ENCODE data around the gene ORM1. TPM values are rescaled to one million over a fixed set of nuclear protein-coding genes. Genes with fewer than 3 reads are reported as not detected.
"Not testable (repeated sequence)": the region's sequence is repeated elsewhere in the genome, so short reads cannot be mapped to it uniquely, and the experiment has no call there.

Gene ORM1
- total RNA-seq, 1 experiment from 2014 or later, result not detected

DNA sequence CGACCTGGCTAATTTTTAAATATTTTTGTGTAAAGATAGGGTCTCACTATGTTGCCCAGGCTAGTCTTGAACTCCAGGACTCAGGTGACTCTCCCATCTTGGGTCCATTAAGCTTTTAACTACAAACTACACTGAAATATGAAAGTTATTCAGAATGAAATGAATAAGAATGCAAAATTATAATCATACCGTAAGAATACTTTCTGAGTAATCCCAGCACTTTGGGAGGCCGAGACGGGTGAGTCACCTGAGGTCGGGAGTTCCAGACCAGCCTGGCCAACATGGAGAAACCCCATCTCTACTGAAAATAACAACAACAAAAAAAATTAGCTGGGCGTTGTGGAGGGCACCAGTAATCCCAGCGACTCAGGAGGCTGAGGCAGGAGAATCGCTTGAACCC is 1.1 kb upstream of the ORM1 start:
- Mint-ChIP-seq H3K4me1 (ENCODE audit: insufficient read depth, unreplicated experiment) (peaks cover 13% of the 10 kb centered on the region), H3K27me3 (ENCODE audit: insufficient read depth, unreplicated experiment) (no peaks in the 10 kb centered on the region)

DNA sequence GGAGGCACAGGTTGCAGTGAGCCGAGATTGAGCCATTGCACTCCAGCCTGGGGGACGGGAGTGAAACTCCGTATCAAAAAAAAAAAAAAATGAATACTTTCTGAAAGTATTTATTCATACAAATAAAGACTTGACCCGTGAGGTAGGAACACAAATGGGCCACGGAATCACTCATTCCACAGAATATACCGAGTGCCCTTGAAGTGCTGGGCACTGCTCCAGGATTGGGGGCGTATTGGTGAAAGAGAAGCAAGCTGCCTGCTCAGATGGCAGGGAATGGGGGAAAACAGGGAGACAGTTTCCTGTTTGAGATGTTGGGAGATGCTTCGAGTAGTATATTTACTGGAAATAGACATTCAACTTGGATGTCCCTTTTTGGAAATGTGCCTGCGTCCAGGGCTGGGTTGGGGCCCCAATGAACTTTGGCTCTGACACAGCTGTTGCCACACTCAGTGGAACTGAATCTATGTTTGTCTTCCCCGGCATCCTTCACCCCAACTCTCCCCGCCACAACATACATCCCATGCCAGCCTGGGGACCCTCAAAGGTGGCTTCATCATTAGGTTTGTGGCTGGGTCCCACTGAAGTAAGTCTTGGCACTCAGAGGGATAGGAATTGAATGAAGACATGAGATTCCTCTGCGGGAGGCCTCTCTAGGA is 609 bp upstream of the ORM1 start:
- POLR2A ChIA-PET; H3K36me3 Mint-ChIP-seq (ENCODE audit: insufficient read depth, unreplicated experiment): not testable (repeated sequence)

More for the DNA sequence above, 1.1 kb upstream of the ORM1 start:
- no peak overlapping the region for H3K4me3 Mint-ChIP-seq (ENCODE audit: unreplicated experiment)
- no peaks in the 10 kb centered on the region for H3K9me3 Mint-ChIP-seq (ENCODE audit: unreplicated experiment)
- no peak for DNase-seq (ENCODE audit: unreplicated experiment)
- no peak for TF ChIP-seq CTCF (IDR thresholded peaks at IDR 0.05; ENCODE audit: unreplicated experiment)
- no peaks in the 10 kb centered on the region for H3K36me3 Mint-ChIP-seq (ENCODE audit: insufficient read depth, unreplicated experiment)
- no TSS peak for BruUV-seq (replicated peaks)
- POLR2A ChIA-PET, result no interaction called here
- CTCF ChIA-PET, result interaction anchor here (0.6 kb wide), 1 partner anchor 248 kb away, joined by 4 read pairs; no protein-coding TSS in a partner anchor
- H3K27ac Mint-ChIP-seq (ENCODE audit: low read depth, unreplicated experiment), result no peak overlapping the region
- intact Hi-C loops (cut with micrococcal nuclease), result no loop called here

GRCh38 chr9:114323849-114324248 is 951 bp downstream of the ORM1 start:
- H3K27me3 Mint-ChIP-seq (ENCODE audit: insufficient read depth, unreplicated experiment); H3K36me3 Mint-ChIP-seq (ENCODE audit: insufficient read depth, unreplicated experiment); DNase-seq (ENCODE audit: unreplicated experiment); POLR2A ChIA-PET; H3K4me3 Mint-ChIP-seq (ENCODE audit: unreplicated experiment); intact Hi-C loops (cut with micrococcal nuclease); H3K27ac Mint-ChIP-seq (ENCODE audit: low read depth, unreplicated experiment); H3K9me3 Mint-ChIP-seq (ENCODE audit: unreplicated experiment); H3K4me1 Mint-ChIP-seq (ENCODE audit: insufficient read depth, unreplicated experiment); BruUV-seq (replicated peaks): not testable (repeated sequence)
- CTCF ChIA-PET, result interaction anchor here (0.9 kb wide), 1 partner anchor 516 kb away, joined by 3 read pairs; no protein-coding TSS in a partner anchor

More for the DNA sequence above, 609 bp upstream of the ORM1 start:
- H3K9me3 Mint-ChIP-seq (ENCODE audit: unreplicated experiment); H3K27me3 Mint-ChIP-seq (ENCODE audit: insufficient read depth, unreplicated experiment); H3K27ac Mint-ChIP-seq (ENCODE audit: low read depth, unreplicated experiment); BruUV-seq (replicated peaks); CTCF ChIA-PET; intact Hi-C loops (cut with micrococcal nuclease); DNase-seq (ENCODE audit: unreplicated experiment); H3K4me3 Mint-ChIP-seq (ENCODE audit: unreplicated experiment): not testable (repeated sequence)
- peaks cover 13% of the 10 kb centered on the region for H3K4me1 Mint-ChIP-seq (ENCODE audit: insufficient read depth, unreplicated experiment)

DNA sequence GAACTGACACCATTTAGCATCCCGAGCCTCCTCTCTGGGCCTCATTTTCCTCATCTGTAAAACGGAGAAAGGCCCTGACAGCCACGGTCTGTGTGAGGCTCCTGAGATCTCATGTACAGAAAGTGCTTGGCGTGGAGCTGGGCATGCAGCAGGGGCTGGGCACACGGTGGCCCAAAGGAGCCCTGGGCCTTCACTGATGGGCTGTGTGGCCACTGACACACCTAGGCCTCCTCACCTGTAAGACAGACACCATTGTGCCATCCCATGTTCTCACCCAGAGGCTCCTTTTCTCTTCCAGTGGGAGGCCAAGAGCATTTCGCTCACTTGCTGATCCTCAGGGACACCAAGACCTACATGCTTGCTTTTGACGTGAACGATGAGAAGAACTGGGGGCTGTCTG is 1.6 kb downstream of the ORM1 start:
- Mint-ChIP-seq H3K27ac (ENCODE audit: low read depth, unreplicated experiment) (no peak overlapping the region), H3K36me3 (ENCODE audit: insufficient read depth, unreplicated experiment) (no peaks in the 10 kb centered on the region), H3K9me3 (ENCODE audit: unreplicated experiment) (no peaks in the 10 kb centered on the region), H3K4me3 (ENCODE audit: unreplicated experiment) (no peak overlapping the region), H3K27me3 (ENCODE audit: insufficient read depth, unreplicated experiment) (no peaks in the 10 kb centered on the region), H3K4me1 (ENCODE audit: insufficient read depth, unreplicated experiment) (no peaks in the 10 kb centered on the region)
- intact Hi-C loops (cut with micrococcal nuclease), result no loop called here
- no peak for TF ChIP-seq CTCF (IDR thresholded peaks at IDR 0.05; ENCODE audit: unreplicated experiment)
- BruUV-seq (replicated peaks), result no TSS peak
- CTCF ChIA-PET, result interaction anchor here (0.9 kb wide), 1 partner anchor 517 kb away, joined by 3 read pairs; no protein-coding TSS in a partner anchor
- POLR2A ChIA-PET, result no interaction called here
- no peak for DNase-seq (ENCODE audit: unreplicated experiment)

DNA sequence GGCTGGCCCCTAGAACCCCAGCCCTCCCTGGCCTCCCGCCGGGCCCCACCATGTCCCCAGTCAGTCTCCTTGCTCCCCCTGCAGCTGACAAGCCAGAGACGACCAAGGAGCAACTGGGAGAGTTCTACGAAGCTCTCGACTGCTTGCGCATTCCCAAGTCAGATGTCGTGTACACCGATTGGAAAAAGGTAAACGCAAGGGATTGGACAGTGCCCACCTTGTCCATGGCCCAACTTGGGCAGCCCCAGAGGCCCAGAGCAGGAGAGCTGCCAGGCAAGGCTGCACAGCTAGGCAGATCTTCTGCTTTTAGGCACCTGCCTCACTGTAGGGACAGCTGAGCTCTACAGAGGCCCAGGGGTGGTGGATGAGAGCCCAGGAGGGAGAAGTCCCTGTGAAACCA is 2.1 kb downstream of the ORM1 start:
- BruUV-seq (replicated peaks); H3K4me1 Mint-ChIP-seq (ENCODE audit: insufficient read depth, unreplicated experiment); POLR2A ChIA-PET; DNase-seq (ENCODE audit: unreplicated experiment); H3K27ac Mint-ChIP-seq (ENCODE audit: low read depth, unreplicated experiment); H3K36me3 Mint-ChIP-seq (ENCODE audit: insufficient read depth, unreplicated experiment); H3K9me3 Mint-ChIP-seq (ENCODE audit: unreplicated experiment); H3K4me3 Mint-ChIP-seq (ENCODE audit: unreplicated experiment); H3K27me3 Mint-ChIP-seq (ENCODE audit: insufficient read depth, unreplicated experiment); intact Hi-C loops (cut with micrococcal nuclease): not testable (repeated sequence)
- CTCF ChIA-PET, result interaction anchor here (0.7 kb wide), 1 partner anchor 169 kb away, joined by 3 read pairs; no protein-coding TSS in a partner anchor

- H3K4me1 Mint-ChIP-seq (ENCODE audit: insufficient read depth, unreplicated experiment); H3K27ac Mint-ChIP-seq (ENCODE audit: low read depth, unreplicated experiment); intact Hi-C loops (cut with micrococcal nuclease); H3K36me3 Mint-ChIP-seq (ENCODE audit: insufficient read depth, unreplicated experiment); H3K27me3 Mint-ChIP-seq (ENCODE audit: insufficient read depth, unreplicated experiment); H3K9me3 Mint-ChIP-seq (ENCODE audit: unreplicated experiment); H3K4me3 Mint-ChIP-seq (ENCODE audit: unreplicated experiment); BruUV-seq (replicated peaks); DNase-seq (ENCODE audit: unreplicated experiment): not testable (repeated sequence)
- CTCF ChIA-PET, result interaction anchor here (0.6 to 0.7 kb wide), 3 partner anchors 57 to 447 kb away, joined by 3 read pairs; no protein-coding TSS in a partner anchor
- POLR2A ChIA-PET, result interaction anchor here (0.7 kb wide), 1 partner anchor 40 kb away, joined by 3 read pairs; no protein-coding TSS in a partner anchor
Observed at GRCh38 chr9:114325684-114326254, 2.9 kb downstream of the ORM1 start.
